WTC11 (cell line): ENCODE data around the gene GCSAM.

Source experiments
- CREM ChIP-seq: sonication (generic); formaldehyde crosslinking; IDR thresholded peaks from 2 replicates; pipeline ENCODE4 v1.8.1; 2022; ENCODE audit warnings: mild to moderate bottlenecking, missing genetic modification reagents, moderate library complexity
- FOXK1 ChIP-seq: sonication (generic); formaldehyde crosslinking; IDR thresholded peaks from 2 replicates; pipeline ENCODE4 v1.8.0; 2022; ENCODE audit warnings: mild to moderate bottlenecking, moderate library complexity, missing genetic modification reagents
- NR2C2 ChIP-seq: sonication (generic); formaldehyde crosslinking; IDR thresholded peaks from 2 replicates; pipeline ENCODE4 v1.8.0; 2022; ENCODE audit warnings: mild to moderate bottlenecking, missing genetic modification reagents
- NR3C1 ChIP-seq: sonication (generic); formaldehyde crosslinking; conservative IDR thresholded peaks from 2 replicates; pipeline ENCODE4 v1.8.1; 2023; ENCODE audit warnings: low read depth, mild to moderate bottlenecking, missing genetic modification reagents
- TCF7 ChIP-seq: sonication (generic); formaldehyde crosslinking; IDR thresholded peaks from 2 replicates; pipeline ENCODE4 v1.8.0; 2022; ENCODE audit warnings: mild to moderate bottlenecking, low read depth, missing genetic modification reagents, moderate library complexity
- ZNF263 ChIP-seq: sonication (generic); formaldehyde crosslinking; IDR thresholded peaks from 2 replicates; pipeline ENCODE4 v1.8.1; 2022; ENCODE audit warnings: low read depth, mild to moderate bottlenecking, moderate library complexity, missing genetic modification reagents
- TF ChIP-seq, protein P1 (sequence below): fragments of 250-450 bp; sonication (Bioruptor Pico); IDR thresholded peaks from 2 replicates; pipeline ENCODE4 v2.1.2; 2022; ENCODE audit warnings: mild to moderate bottlenecking, moderate library complexity
- TF ChIP-seq, protein P2 (sequence below): fragments of 200-600 bp; IDR thresholded peaks from 2 replicates; pipeline ENCODE4 v1.8.0; 2022; ENCODE audit warnings: antibody characterized with exemption
- TF ChIP-seq, protein P3 (sequence below): sonication (generic); formaldehyde crosslinking; IDR thresholded peaks from 2 replicates; pipeline ENCODE4 v1.8.1; 2023; ENCODE audit warnings: mild to moderate bottlenecking, moderate library complexity, missing genetic modification reagents

- no peak for TF ChIP-seq ZNF263 (CRISPR knock-in tag)
- no peak for TF ChIP-seq FOXK1 (CRISPR knock-in tag)
- TF ChIP-seq, protein P1, sequence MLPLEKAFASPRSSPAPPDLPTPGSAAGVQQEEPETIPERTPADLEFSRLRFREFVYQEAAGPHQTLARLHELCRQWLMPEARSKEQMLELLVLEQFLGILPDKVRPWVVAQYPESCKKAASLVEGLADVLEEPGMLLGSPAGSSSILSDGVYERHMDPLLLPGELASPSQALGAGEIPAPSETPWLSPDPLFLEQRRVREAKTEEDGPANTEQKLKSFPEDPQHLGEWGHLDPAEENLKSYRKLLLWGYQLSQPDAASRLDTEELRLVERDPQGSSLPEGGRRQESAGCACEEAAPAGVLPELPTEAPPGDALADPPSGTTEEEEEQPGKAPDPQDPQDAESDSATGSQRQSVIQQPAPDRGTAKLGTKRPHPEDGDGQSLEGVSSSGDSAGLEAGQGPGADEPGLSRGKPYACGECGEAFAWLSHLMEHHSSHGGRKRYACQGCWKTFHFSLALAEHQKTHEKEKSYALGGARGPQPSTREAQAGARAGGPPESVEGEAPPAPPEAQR: no peak
- TF ChIP-seq, protein P2, sequence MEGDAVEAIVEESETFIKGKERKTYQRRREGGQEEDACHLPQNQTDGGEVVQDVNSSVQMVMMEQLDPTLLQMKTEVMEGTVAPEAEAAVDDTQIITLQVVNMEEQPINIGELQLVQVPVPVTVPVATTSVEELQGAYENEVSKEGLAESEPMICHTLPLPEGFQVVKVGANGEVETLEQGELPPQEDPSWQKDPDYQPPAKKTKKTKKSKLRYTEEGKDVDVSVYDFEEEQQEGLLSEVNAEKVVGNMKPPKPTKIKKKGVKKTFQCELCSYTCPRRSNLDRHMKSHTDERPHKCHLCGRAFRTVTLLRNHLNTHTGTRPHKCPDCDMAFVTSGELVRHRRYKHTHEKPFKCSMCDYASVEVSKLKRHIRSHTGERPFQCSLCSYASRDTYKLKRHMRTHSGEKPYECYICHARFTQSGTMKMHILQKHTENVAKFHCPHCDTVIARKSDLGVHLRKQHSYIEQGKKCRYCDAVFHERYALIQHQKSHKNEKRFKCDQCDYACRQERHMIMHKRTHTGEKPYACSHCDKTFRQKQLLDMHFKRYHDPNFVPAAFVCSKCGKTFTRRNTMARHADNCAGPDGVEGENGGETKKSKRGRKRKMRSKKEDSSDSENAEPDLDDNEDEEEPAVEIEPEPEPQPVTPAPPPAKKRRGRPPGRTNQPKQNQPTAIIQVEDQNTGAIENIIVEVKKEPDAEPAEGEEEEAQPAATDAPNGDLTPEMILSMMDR: peak; percentile 76
- TF ChIP-seq TCF7 (CRISPR knock-in tag): no peak
- TF ChIP-seq NR3C1 (CRISPR knock-in tag): no peak
- TF ChIP-seq, protein P3, sequence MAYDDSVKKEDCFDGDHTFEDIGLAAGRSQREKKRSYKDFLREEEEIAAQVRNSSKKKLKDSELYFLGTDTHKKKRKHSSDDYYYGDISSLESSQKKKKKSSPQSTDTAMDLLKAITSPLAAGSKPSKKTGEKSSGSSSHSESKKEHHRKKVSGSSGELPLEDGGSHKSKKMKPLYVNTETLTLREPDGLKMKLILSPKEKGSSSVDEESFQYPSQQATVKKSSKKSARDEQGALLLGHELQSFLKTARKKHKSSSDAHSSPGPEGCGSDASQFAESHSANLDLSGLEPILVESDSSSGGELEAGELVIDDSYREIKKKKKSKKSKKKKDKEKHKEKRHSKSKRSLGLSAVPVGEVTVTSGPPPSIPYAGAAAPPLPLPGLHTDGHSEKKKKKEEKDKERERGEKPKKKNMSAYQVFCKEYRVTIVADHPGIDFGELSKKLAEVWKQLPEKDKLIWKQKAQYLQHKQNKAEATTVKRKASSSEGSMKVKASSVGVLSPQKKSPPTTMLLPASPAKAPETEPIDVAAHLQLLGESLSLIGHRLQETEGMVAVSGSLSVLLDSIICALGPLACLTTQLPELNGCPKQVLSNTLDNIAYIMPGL (CRISPR knock-in tag): no peak
- no peak for TF ChIP-seq NR2C2 (CRISPR knock-in tag)
- no peak for TF ChIP-seq CREM
Observed at GRCh38 chr3:112111785-112112402, 21.2 kb downstream of the GCSAM start.
